GM12874 (cell line): ENCODE data around the gene ZNF101.

Experiments
- TF ChIP-seq, protein P1 (sequence below): IDR thresholded peaks from 2 replicates; pipeline ENCODE4 v1.5.1; 2011; ENCODE audit warnings: low read depth, mild to moderate bottlenecking, control low read depth, low read length, moderate library complexity; ENCODE audit not compliant: insufficient read depth

The ZNF101 gene

DNA sequence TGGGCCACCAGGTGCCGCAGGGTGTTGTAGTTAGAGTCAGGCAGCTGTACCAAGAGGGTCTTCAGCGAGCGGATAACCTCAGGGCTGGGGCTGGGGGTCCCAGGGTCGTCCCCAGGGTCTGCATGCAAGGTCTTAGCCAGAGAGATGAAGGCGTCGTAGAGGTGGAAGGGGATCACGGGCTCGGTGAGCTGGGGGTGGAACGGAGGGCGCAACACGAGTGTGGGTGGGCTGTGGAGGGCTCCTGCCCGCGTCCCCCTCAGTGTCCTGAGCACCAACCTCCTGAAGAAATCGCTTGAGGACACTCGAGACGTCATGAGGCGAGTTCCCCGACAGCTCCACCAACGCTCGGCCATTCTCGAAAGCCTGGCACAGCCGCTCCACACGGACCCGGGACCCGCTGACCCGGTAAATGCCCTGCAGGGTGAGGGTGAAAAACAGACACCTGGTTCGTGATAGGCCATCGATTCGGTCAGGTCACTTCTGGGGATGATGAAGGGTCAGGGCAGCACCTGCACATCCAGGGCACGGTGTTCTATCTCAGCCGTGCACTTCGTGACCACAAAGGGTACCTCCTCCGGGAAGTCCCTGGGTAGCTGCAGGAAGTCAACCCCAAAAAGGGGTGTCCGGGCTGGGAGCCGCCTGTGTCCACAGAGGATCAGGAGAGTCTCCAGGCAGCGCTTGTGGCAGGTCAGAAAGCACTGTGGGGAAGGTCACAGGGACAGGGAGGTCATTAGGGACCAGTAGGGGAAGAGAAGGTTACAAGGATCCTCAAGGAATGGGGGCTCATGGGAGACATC, 33.9 kb upstream of the ZNF101 start:
- TF ChIP-seq, protein P1, sequence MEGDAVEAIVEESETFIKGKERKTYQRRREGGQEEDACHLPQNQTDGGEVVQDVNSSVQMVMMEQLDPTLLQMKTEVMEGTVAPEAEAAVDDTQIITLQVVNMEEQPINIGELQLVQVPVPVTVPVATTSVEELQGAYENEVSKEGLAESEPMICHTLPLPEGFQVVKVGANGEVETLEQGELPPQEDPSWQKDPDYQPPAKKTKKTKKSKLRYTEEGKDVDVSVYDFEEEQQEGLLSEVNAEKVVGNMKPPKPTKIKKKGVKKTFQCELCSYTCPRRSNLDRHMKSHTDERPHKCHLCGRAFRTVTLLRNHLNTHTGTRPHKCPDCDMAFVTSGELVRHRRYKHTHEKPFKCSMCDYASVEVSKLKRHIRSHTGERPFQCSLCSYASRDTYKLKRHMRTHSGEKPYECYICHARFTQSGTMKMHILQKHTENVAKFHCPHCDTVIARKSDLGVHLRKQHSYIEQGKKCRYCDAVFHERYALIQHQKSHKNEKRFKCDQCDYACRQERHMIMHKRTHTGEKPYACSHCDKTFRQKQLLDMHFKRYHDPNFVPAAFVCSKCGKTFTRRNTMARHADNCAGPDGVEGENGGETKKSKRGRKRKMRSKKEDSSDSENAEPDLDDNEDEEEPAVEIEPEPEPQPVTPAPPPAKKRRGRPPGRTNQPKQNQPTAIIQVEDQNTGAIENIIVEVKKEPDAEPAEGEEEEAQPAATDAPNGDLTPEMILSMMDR = no peak

- TF ChIP-seq, protein P1 = no peak
These were observed 33.3 kb upstream of the ZNF101 start for GRCh38 chr19:19635313-19635702.

GRCh38 chr19:19636573-19637185, 32.0 kb upstream of the ZNF101 start:
- TF ChIP-seq, protein P1 = no peak

DNA sequence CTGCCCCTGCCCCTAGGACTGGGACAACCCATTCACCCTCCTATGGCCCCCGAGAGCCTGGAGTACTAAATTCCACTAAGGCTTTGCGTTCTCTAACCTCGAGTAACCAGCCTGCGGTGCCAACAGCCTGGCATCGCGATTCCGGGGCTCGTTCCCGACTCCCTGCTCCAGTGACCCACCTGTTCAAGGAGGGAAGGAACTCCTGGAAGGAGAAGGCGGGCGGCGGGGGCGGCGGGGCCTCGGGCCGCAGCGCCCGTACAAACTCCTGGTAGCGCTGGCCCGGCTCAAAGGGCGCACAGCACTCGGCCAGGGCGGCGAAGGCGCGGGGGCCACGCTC, 31.5 kb upstream of the ZNF101 start:
- TF ChIP-seq, protein P1 = no peak

GRCh38 chr19:19637523-19638251, 31.0 kb upstream of the ZNF101 start:
- TF ChIP-seq, protein P1 = no peak

- TF ChIP-seq, protein P1 = no peak
These were observed 26.0 kb upstream of the ZNF101 start for GRCh38 chr19:19642506-19643157.
